Neural cell (in vitro differentiated cells): ENCODE data around the gene C10orf95. TPM values are rescaled to one million over a fixed set of nuclear protein-coding genes. Genes with fewer than 3 reads are reported as not detected.

ENCODE experiments used
- H2AFZ ChIP-seq: fragments of 200-600, 300-800 bp; sonication (generic), shearing (Covaris generic); 2 replicates; pipeline ENCODE4 v1.6.0; 2014; ENCODE audit warnings: low read depth, mild to moderate bottlenecking, antibody characterized with exemption, low read length, moderate library complexity
- H3F3A ChIP-seq: fragments of 200-600 bp; shearing (Covaris generic); 2 replicates; pipeline ENCODE4 v1.6.1; 2016; ENCODE audit warnings: mild to moderate bottlenecking, moderate library complexity, mixed read lengths, antibody characterized with exemption, low read length; ENCODE audit not compliant: insufficient read depth, poor library complexity, severe bottlenecking
- H3K27ac ChIP-seq: fragments of 200-600, 300-800 bp; sonication (generic), shearing (Covaris generic); 2 replicates; pipeline ENCODE4 v1.5.1; 2014; ENCODE audit warnings: mild to moderate bottlenecking, low read length, moderate library complexity
- H3K27me3 ChIP-seq: fragments of 300-800, 200-600 bp; sonication (generic), shearing (Covaris generic); 2 replicates; pipeline ENCODE4 v1.6.0; 2014; ENCODE audit warnings: mild to moderate bottlenecking, low read depth, low read length, moderate library complexity; ENCODE audit not compliant: insufficient read depth
- H3K36me3 ChIP-seq: fragments of 300-800, 200-600 bp; sonication (generic), shearing (Covaris generic); 2 replicates; pipeline ENCODE4 v1.5.1; 2014; ENCODE audit warnings: mild to moderate bottlenecking, antibody characterized with exemption, low read length, moderate library complexity; ENCODE audit not compliant: insufficient read depth
- H3K4me2 ChIP-seq: fragments of 300-800, 200-600 bp; sonication (generic), shearing (Covaris generic); 2 replicates; pipeline ENCODE4 v1.6.0; 2014; ENCODE audit warnings: mild to moderate bottlenecking, low read length
- H3K4me3 ChIP-seq: fragments of 300-800, 200-600 bp; sonication (generic), shearing (Covaris generic); 2 replicates; pipeline ENCODE4 v1.5.1; 2014; ENCODE audit warnings: mild to moderate bottlenecking, low read length, moderate library complexity
- H3K79me2 ChIP-seq: fragments of 200-600 bp; shearing (Covaris generic); replicated peaks from 2 replicates; pipeline ENCODE4 v1.6.0; 2014; ENCODE audit warnings: mild to moderate bottlenecking, low read length, moderate library complexity; ENCODE audit not compliant: insufficient read depth
- H3K9ac ChIP-seq: fragments of 300-800, 200-600 bp; sonication (generic), shearing (Covaris generic); 2 replicates; pipeline ENCODE4 v1.6.1; 2016; ENCODE audit warnings: mild to moderate bottlenecking, low read length, mixed read lengths
- H3K9me2 ChIP-seq: fragments of 200-600 bp; shearing (Covaris generic); 2 replicates; pipeline ENCODE4 v1.6.1; 2016; ENCODE audit warnings: mild to moderate bottlenecking, low read length, mixed read lengths; ENCODE audit not compliant: insufficient read depth
- H3K9me3 ChIP-seq: fragments of 200-600, 300-800 bp; sonication (generic), shearing (Covaris generic); 2 replicates; pipeline ENCODE4 v1.6.1; 2016; ENCODE audit warnings: mild to moderate bottlenecking, mixed run types, low read length, moderate library complexity, mixed read lengths
- H4K20me1 ChIP-seq: fragments of 200-600 bp; shearing (Covaris generic); 2 replicates; pipeline ENCODE4 v1.6.1; 2016; ENCODE audit warnings: mild to moderate bottlenecking, mixed run types; ENCODE audit not compliant: insufficient read depth
- EP300 ChIP-seq: fragments of 450-650 bp; conservative IDR thresholded peaks from 2 replicates; pipeline ENCODE4 v1.6.1; 2014; ENCODE audit warnings: antibody characterized with exemption, mild to moderate bottlenecking, moderate library complexity; ENCODE audit not compliant: poor library complexity, severe bottlenecking
- EZH2 ChIP-seq: fragments of 200-600, 300-800 bp; shearing (Covaris generic), sonication (generic); IDR thresholded peaks from 2 replicates; pipeline ENCODE4 v1.6.1; 2014; ENCODE audit warnings: antibody characterized with exemption, low read length, borderline replicate concordance, mild to moderate bottlenecking; ENCODE audit not compliant: insufficient read depth, poor library complexity, severe bottlenecking
- MXI1 ChIP-seq: fragments of 450-650 bp; conservative IDR thresholded peaks from 2 replicates; pipeline ENCODE4 v1.6.1; 2014; ENCODE audit warnings: antibody characterized with exemption, mild to moderate bottlenecking; ENCODE audit not compliant: poor library complexity, severe bottlenecking
- POLR2AphosphoS5 ChIP-seq: IDR thresholded peaks from 2 replicates; pipeline ENCODE4 v1.6.1; 2012
- RAD21 ChIP-seq: fragments of 450-650 bp; conservative IDR thresholded peaks from 2 replicates; pipeline ENCODE4 v1.6.1; 2014; ENCODE audit warnings: antibody characterized with exemption, mild to moderate bottlenecking, moderate library complexity
- SMC3 ChIP-seq: fragments of 450-650 bp; conservative IDR thresholded peaks from 2 replicates; pipeline ENCODE4 v1.6.1; 2014; ENCODE audit warnings: antibody characterized with exemption, mild to moderate bottlenecking, moderate library complexity; ENCODE audit not compliant: poor library complexity
- TAF1 ChIP-seq: IDR thresholded peaks from 2 replicates; pipeline ENCODE4 v1.6.1; 2012; ENCODE audit warnings: low read depth
- polyA plus RNA-seq: library from polyadenylated mRNA; depleted of rRNA; stranded (reverse); fragments of >200 nt; gene quantifications from 2 replicates; pipeline ENCODE4 v1.2.3, GENCODE V29; 2014
- TF ChIP-seq, protein P1 (sequence below): fragments of 450-650 bp; IDR thresholded peaks from 2 replicates; pipeline ENCODE4 v1.5.1; 2014; ENCODE audit warnings: antibody characterized with exemption, mild to moderate bottlenecking, moderate library complexity; ENCODE audit not compliant: poor library complexity, severe bottlenecking
- TF ChIP-seq, protein P2 (sequence below): IDR thresholded peaks from 2 replicates; pipeline ENCODE4 v1.6.1; 2012; ENCODE audit warnings: borderline replicate concordance

C10orf95 gene
- polyA plus RNA-seq, 1 donor from 2014 or later, result not detected

DNA sequence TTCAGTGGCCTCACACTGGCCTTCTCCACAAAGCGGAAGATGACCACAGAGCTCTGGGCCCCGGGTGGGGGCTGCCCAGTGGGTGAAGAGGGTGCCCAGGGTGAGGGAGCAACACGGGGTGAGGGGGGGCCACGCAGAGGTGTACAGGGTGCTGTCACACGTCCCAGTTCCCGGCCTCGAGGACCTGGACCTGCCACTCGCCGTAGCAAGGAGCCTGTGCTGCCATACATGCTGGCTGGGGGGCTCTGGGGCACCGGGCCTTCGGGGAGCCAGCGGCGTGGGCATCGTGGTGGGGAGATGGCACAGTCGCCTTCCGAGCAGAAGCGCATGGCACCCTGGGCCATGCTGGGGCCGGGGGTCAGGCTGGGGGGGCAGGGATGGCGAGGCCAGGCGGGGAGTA, 34.6 kb downstream of the C10orf95 start:
- Histone ChIP-seq H3K4me2 (no peak overlapping the region), H3K36me3 (no peaks in the 10 kb centered on the region), H3F3A (peaks cover 6% of the 10 kb centered on the region), H3K79me2 (peaks cover 14% of the 10 kb centered on the region), H3K9me3 (no peaks in the 10 kb centered on the region), H3K27ac (no peak overlapping the region), H2AFZ (no peak overlapping the region), H4K20me1 (no peaks in the 10 kb centered on the region), H3K9me2 (no peaks in the 10 kb centered on the region), H3K4me3 (peak overlapping the region; percentile 97), H3K27me3 (no peaks in the 10 kb centered on the region), H3K9ac (no peak overlapping the region)
- TF ChIP-seq, protein P1, sequence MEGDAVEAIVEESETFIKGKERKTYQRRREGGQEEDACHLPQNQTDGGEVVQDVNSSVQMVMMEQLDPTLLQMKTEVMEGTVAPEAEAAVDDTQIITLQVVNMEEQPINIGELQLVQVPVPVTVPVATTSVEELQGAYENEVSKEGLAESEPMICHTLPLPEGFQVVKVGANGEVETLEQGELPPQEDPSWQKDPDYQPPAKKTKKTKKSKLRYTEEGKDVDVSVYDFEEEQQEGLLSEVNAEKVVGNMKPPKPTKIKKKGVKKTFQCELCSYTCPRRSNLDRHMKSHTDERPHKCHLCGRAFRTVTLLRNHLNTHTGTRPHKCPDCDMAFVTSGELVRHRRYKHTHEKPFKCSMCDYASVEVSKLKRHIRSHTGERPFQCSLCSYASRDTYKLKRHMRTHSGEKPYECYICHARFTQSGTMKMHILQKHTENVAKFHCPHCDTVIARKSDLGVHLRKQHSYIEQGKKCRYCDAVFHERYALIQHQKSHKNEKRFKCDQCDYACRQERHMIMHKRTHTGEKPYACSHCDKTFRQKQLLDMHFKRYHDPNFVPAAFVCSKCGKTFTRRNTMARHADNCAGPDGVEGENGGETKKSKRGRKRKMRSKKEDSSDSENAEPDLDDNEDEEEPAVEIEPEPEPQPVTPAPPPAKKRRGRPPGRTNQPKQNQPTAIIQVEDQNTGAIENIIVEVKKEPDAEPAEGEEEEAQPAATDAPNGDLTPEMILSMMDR, result no peak
- no peak for TF ChIP-seq EP300
- TF ChIP-seq TAF1, result no peak
- no peak for TF ChIP-seq MXI1
- TF ChIP-seq, protein P2, sequence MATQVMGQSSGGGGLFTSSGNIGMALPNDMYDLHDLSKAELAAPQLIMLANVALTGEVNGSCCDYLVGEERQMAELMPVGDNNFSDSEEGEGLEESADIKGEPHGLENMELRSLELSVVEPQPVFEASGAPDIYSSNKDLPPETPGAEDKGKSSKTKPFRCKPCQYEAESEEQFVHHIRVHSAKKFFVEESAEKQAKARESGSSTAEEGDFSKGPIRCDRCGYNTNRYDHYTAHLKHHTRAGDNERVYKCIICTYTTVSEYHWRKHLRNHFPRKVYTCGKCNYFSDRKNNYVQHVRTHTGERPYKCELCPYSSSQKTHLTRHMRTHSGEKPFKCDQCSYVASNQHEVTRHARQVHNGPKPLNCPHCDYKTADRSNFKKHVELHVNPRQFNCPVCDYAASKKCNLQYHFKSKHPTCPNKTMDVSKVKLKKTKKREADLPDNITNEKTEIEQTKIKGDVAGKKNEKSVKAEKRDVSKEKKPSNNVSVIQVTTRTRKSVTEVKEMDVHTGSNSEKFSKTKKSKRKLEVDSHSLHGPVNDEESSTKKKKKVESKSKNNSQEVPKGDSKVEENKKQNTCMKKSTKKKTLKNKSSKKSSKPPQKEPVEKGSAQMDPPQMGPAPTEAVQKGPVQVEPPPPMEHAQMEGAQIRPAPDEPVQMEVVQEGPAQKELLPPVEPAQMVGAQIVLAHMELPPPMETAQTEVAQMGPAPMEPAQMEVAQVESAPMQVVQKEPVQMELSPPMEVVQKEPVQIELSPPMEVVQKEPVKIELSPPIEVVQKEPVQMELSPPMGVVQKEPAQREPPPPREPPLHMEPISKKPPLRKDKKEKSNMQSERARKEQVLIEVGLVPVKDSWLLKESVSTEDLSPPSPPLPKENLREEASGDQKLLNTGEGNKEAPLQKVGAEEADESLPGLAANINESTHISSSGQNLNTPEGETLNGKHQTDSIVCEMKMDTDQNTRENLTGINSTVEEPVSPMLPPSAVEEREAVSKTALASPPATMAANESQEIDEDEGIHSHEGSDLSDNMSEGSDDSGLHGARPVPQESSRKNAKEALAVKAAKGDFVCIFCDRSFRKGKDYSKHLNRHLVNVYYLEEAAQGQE, result no peak
- TF ChIP-seq POLR2AphosphoS5, result no peak
- no peak for TF ChIP-seq EZH2
- no peak for TF ChIP-seq RAD21
- TF ChIP-seq SMC3, result no peak

DNA sequence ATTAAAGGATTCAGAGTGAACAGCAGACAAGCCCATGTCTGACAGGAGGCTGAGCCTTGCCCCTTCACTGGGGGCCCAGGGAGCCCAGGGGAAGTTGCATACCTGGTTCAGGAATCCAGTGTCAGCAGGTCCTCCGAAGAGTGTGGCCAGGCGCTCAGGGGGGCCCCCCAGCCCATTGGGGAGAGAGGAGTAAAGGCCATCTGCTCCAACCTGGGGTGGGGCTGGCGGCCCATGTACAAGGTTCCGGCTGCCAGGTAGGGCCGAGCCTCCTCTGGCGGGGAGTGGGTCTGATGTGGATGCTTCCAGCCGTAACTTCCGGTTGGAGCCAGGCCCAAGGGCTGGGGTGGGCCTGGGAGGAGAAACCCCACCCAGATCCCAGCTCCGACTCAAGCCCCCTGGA, 35.1 kb downstream of the C10orf95 start:
- peaks cover 14% of the 10 kb centered on the region for H3K79me2 ChIP-seq
- H3K27ac ChIP-seq, result no peak overlapping the region
- H3K4me3 ChIP-seq, result peak overlapping the region; percentile 97
- H3K9me2 ChIP-seq, result no peaks in the 10 kb centered on the region
- no peaks in the 10 kb centered on the region for H4K20me1 ChIP-seq
- TF ChIP-seq SMC3 (no peak), RAD21 (no peak), EZH2 (no peak), MXI1 (no peak), POLR2AphosphoS5 (no peak), TAF1 (no peak), EP300 (no peak)
- TF ChIP-seq, protein P1, result no peak
- TF ChIP-seq, protein P2, result no peak
- no peaks in the 10 kb centered on the region for H3K27me3 ChIP-seq
- peaks cover 6% of the 10 kb centered on the region for H3F3A ChIP-seq
- no peaks in the 10 kb centered on the region for H3K9me3 ChIP-seq
- peak overlapping the region; percentile 26 for H3K9ac ChIP-seq
- peak overlapping the region; percentile 30 for H3K4me2 ChIP-seq
- no peak overlapping the region for H2AFZ ChIP-seq
- H3K36me3 ChIP-seq, result no peaks in the 10 kb centered on the region
